HCT116 (cell line): ENCODE measurements around the gene FOXJ1. TPM values are rescaled to one million over a fixed set of nuclear protein-coding genes. Genes with fewer than 3 reads are reported as not detected.

Experiments used
- ATAC-seq: fragments of 200-7000 bp; cut with Tn5 transposase; 2 replicates; pipeline ENCODE4 v1.9.1; 2020; ENCODE audit warnings: mild to moderate bottlenecking, moderate library complexity
- BruUV-seq: library from RNA; stranded (reverse); fragments of 400-500 nt; replicated peaks from 2 replicates; lab custom pipeline; 2021; lab: Mats Ljungman, UMichigan
- CTCF ChIA-PET: fragments of 300-600 bp; sonication (Branson Sonifier 250); formaldehyde crosslinking; loops from one replicate; lab custom pipeline; 2021; ENCODE audit warnings: antibody characterized with exemption; lab: Charles Lee
- POLR2A ChIA-PET: fragments of 300-600, 350-600 bp; sonication (Branson Sonifier 250); formaldehyde crosslinking; loops from one replicate; lab custom pipeline; 2021; ENCODE audit warnings: antibody characterized with exemption; lab: Charles Lee
- RAD21 ChIA-PET, 2 experiments: fragments of 300-600 bp; sonication (Branson Sonifier 250); formaldehyde crosslinking; loops; one replicate each; lab custom pipeline; 2023; ENCODE audit warnings: low total read pairs in 2 of 2; ENCODE audit not compliant: uncharacterized antibody in 2 of 2, unreplicated experiment in 2 of 2, low non-redundant PET in 1 of 2; lab: Charles Lee
- DNase-seq: peaks from one replicate; pipeline ENCODE4 v3.0.0-alpha.2; 2010; ENCODE audit warnings: low read depth, low spot score
- H2AFZ ChIP-seq: fragments of 200-600 bp; shearing (Covaris generic), sonication (generic); 2 replicates; pipeline ENCODE4 v1.6.1; 2017; ENCODE audit warnings: low read depth, mixed run types, mixed read lengths, antibody characterized with exemption, low read length; ENCODE audit not compliant: poor library complexity, severe bottlenecking
- H3K27ac ChIP-seq: 2 replicates; pipeline ENCODE4 v1.5.1; 2012; ENCODE audit warnings: low read depth, low read length
- H3K27me3 ChIP-seq: fragments of 200-600 bp; sonication (generic); 2 replicates; pipeline ENCODE4 v1.6.1; 2016; ENCODE audit warnings: mixed run types, low read length, mixed read lengths; ENCODE audit not compliant: insufficient read depth
- H3K36me3 ChIP-seq, 2 experiments: fragments of 200-500 bp in 1 of 2; fragments of 200-600 bp in 1 of 2; sonication (Bioruptor generic) in 1 of 2; sonication (generic) in 1 of 2; 2 replicates each; pipeline versions ENCODE4 v1.5.1 to v1.6.1; 2014 to 2016; ENCODE audit warnings: low read length in 2 of 2, inconsistent platforms in 1 of 2, mixed read lengths in 1 of 2, mixed run types in 1 of 2; ENCODE audit not compliant: insufficient read depth in 2 of 2, control insufficient read depth in 1 of 2
- H3K4me1 ChIP-seq, 2 experiments: fragments of 200-600 bp in 1 of 2; sonication (generic) in 1 of 2; 2 replicates each; pipeline versions ENCODE4 v1.5.1 to v1.6.1; 2012 to 2017; ENCODE audit warnings: low read length in 2 of 2, inconsistent platforms in 1 of 2, mild to moderate bottlenecking in 1 of 2, mixed read lengths in 1 of 2, mixed run types in 1 of 2, moderate library complexity in 1 of 2; ENCODE audit not compliant: insufficient read depth in 2 of 2, control insufficient read depth in 1 of 2
- H3K4me2 ChIP-seq: fragments of 200-600 bp; sonication (generic); 2 replicates; pipeline ENCODE4 v1.6.1; 2017; ENCODE audit warnings: mixed run types, low read length, mixed read lengths
- H3K4me3 ChIP-seq, 2 experiments: fragments of 200-600 bp in 1 of 2; sonication (generic) in 1 of 2; replicated peaks in 1 of 2; 2 replicates each; pipeline ENCODE4 v1.5.1; 2011 to 2016; ENCODE audit warnings: low read length in 2 of 2, control low read depth in 1 of 2, low read depth in 1 of 2, mild to moderate bottlenecking in 1 of 2, mixed read lengths in 1 of 2, mixed run types in 1 of 2
- H3K79me2 ChIP-seq: fragments of 200-600 bp; sonication (generic); 2 replicates; pipeline ENCODE4 v1.6.1; 2017; ENCODE audit warnings: mild to moderate bottlenecking, mixed run types, low read length, moderate library complexity, mixed read lengths; ENCODE audit not compliant: insufficient read depth
- H3K9ac ChIP-seq: fragments of 200-600 bp; sonication (generic); 2 replicates; pipeline ENCODE4 v1.6.1; 2016; ENCODE audit warnings: low read length, mixed read lengths
- H3K9me2 ChIP-seq: fragments of 200-600 bp; sonication (generic), shearing (Covaris generic); 2 replicates; pipeline ENCODE4 v1.6.1; 2017; ENCODE audit warnings: mixed run types, mild to moderate bottlenecking, moderate library complexity; ENCODE audit not compliant: insufficient read depth
- H3K9me3 ChIP-seq, 2 experiments: fragments of 200-500 bp in 1 of 2; fragments of 200-600 bp in 1 of 2; sonication (Bioruptor generic) in 1 of 2; sonication (generic) in 1 of 2; 2 replicates each; pipeline ENCODE4 v1.6.1; 2014 to 2017; ENCODE audit warnings: low read length in 2 of 2, mixed read lengths in 2 of 2, inconsistent platforms in 1 of 2, low read depth in 1 of 2, mild to moderate bottlenecking in 1 of 2, mixed run types in 1 of 2, moderate library complexity in 1 of 2; ENCODE audit not compliant: control insufficient read depth in 1 of 2, insufficient read depth in 1 of 2
- H4K20me1 ChIP-seq: fragments of 200-600 bp; sonication (generic), shearing (Covaris generic); 2 replicates; pipeline ENCODE4 v1.6.1; 2017; ENCODE audit warnings: mixed run types, mild to moderate bottlenecking, moderate library complexity; ENCODE audit not compliant: insufficient read depth
- CTCF ChIP-seq, 3 experiments: fragments of 200-600 bp in 1 of 3; sonication (generic) in 1 of 3; IDR thresholded peaks in 2 of 3; conservative IDR thresholded peaks in 1 of 3; 2 replicates each; pipeline ENCODE4 v1.5.1; 2012 to 2017; ENCODE audit warnings: low read depth in 2 of 3, low read length in 2 of 3, antibody characterized with exemption in 1 of 3, borderline replicate concordance in 1 of 3, control low read depth in 1 of 3, mild to moderate bottlenecking in 1 of 3, mixed read lengths in 1 of 3, mixed run types in 1 of 3, moderate library complexity in 1 of 3; ENCODE audit not compliant: insufficient read depth in 1 of 3
- ELF1 ChIP-seq: IDR thresholded peaks from 2 replicates; pipeline ENCODE4 v1.6.1; 2012; ENCODE audit warnings: low read depth, borderline replicate concordance
- FOSL1 ChIP-seq: IDR thresholded peaks from 2 replicates; pipeline ENCODE4 v1.6.1; 2012; ENCODE audit warnings: low read depth
- JUND ChIP-seq: IDR thresholded peaks from 2 replicates; pipeline ENCODE4 v1.6.1; 2012
- REST ChIP-seq: IDR thresholded peaks from 2 replicates; pipeline ENCODE4 v1.6.1; 2012; ENCODE audit warnings: low read depth
- SIN3A ChIP-seq: IDR thresholded peaks from 2 replicates; pipeline ENCODE4 v1.6.1; 2012; ENCODE audit warnings: low read depth
- SRF ChIP-seq: IDR thresholded peaks from 2 replicates; pipeline ENCODE4 v1.6.1; 2012; ENCODE audit warnings: low read depth
- YY1 ChIP-seq: IDR thresholded peaks from 2 replicates; pipeline ENCODE4 v1.6.1; 2011; ENCODE audit warnings: low read length, low read depth, moderate library complexity, mild to moderate bottlenecking; ENCODE audit not compliant: insufficient replicate concordance; ENCODE audit errors: extremely low read depth
- ZNF274 ChIP-seq: fragments of 200-500 bp; sonication (Bioruptor generic); IDR thresholded peaks from 2 replicates; pipeline ENCODE4 v1.6.1; 2014; ENCODE audit warnings: mild to moderate bottlenecking, low read depth, low read length, inconsistent platforms
- intact Hi-C: fragments of 100-400 bp; cut with micrococcal nuclease; formaldehyde crosslinking; loops from 2 replicates; pipeline ENCODE4 v1.10.0; 2022
- total RNA-seq: library from RNA; stranded (reverse); gene quantifications from one replicate; pipeline ENCODE4 v1.2.1, GENCODE V29; 2021; ENCODE audit not compliant: unreplicated experiment

FOXJ1 gene
- total RNA-seq, 1 experiment from 2014 or later: 0.61 TPM

GRCh38 chr17:76146053-76146851 is 5.2 kb upstream of the FOXJ1 start:
- Histone ChIP-seq H3K36me3 (no peaks in the 10 kb centered on the region), H3K9me3 (no peaks in the 10 kb centered on the region), H3K4me1 (peaks cover 12 to 22% of the 10 kb centered on the region in 2 experiments; a peak in 3 of 4 replicates), H4K20me1 (no peaks in the 10 kb centered on the region), H3K9ac (no peak overlapping the region), H3K27ac (no peak overlapping the region), H3K9me2 (no peaks in the 10 kb centered on the region), H3K4me3 (no peak overlapping the region), H3K4me2 (no peak overlapping the region), H2AFZ (no peak overlapping the region), H3K27me3 (no peaks in the 10 kb centered on the region), H3K79me2 (no peaks in the 10 kb centered on the region)
- no TSS peak for BruUV-seq
- DNase-seq (no peak), ATAC-seq (no peak)
- POLR2A ChIA-PET: no interaction called here
- CTCF ChIA-PET: interaction anchor here (1.7 kb wide), 1 partner anchor 39 kb away, joined by 4 read pairs; no protein-coding TSS in a partner anchor
- TF ChIP-seq CTCF (IDR thresholded peaks at IDR 0.05 in 2 of 3, conservative IDR thresholded peaks at IDR 0.05 in 1 of 3; ENCODE audit: borderline replicate concordance in 1 of 3, insufficient read depth in 1 of 3, low read depth in 2 of 3, low read length in 2 of 3) (no peak), REST (no peak), SIN3A (no peak), ZNF274 (no peak), FOSL1 (no peak), SRF (no peak), YY1 (no peak), JUND (no peak), ELF1 (no peak)
- intact Hi-C loops: no loop called here
- RAD21 ChIA-PET: no interaction called here
